ENCODE measurements around the gene CABP1. TPM values are rescaled to one million over a fixed set of nuclear protein-coding genes. Genes with fewer than 3 reads are reported as not detected.

The CABP1 gene
- total RNA-seq, 2 donors from 2014 or later = 0.71 to 2.0 TPM

- no peaks in the 10 kb centered on the region for H3K4me1 ChIP-seq
- TF ChIP-seq, protein P1, sequence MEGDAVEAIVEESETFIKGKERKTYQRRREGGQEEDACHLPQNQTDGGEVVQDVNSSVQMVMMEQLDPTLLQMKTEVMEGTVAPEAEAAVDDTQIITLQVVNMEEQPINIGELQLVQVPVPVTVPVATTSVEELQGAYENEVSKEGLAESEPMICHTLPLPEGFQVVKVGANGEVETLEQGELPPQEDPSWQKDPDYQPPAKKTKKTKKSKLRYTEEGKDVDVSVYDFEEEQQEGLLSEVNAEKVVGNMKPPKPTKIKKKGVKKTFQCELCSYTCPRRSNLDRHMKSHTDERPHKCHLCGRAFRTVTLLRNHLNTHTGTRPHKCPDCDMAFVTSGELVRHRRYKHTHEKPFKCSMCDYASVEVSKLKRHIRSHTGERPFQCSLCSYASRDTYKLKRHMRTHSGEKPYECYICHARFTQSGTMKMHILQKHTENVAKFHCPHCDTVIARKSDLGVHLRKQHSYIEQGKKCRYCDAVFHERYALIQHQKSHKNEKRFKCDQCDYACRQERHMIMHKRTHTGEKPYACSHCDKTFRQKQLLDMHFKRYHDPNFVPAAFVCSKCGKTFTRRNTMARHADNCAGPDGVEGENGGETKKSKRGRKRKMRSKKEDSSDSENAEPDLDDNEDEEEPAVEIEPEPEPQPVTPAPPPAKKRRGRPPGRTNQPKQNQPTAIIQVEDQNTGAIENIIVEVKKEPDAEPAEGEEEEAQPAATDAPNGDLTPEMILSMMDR (IDR thresholded peaks at IDR 0.05) = no peak
These were observed 37.5 kb downstream of the CABP1 start for GRCh38 chr12:120677765-120678473.

DNA sequence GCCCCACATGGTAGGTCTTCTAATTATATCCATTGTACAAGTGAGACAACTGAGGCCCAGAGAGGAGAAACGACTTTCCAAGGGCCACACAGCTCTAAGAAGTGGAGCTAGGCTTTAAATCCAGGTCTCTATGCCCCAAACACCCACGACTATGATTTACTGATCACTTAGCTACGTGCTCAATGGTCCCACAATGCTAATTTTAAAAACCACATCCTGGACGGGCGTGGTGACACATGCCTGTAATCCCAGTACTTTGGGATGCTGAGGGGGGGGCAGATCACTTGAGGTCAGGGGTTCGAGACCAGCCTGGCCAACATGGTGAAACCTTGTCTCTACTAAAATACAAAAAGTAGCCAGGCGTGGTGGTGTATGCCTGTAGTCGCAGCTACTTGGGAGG lies 38.1 kb downstream of the CABP1 start:
- Histone ChIP-seq H3K4me3 (no peak overlapping the region), H3K36me3 (no peaks in the 10 kb centered on the region), H3K9me3 (no peaks in the 10 kb centered on the region), H3K27ac (no peak overlapping the region), H3K27me3 (no peaks in the 10 kb centered on the region), H3K4me1 (no peaks in the 10 kb centered on the region)
- TF ChIP-seq, protein P1 (IDR thresholded peaks at IDR 0.05) = no peak
- no peak for DNase-seq (ENCODE audit: low spot score)

More at GRCh38 chr12:120677765-120678473, 37.5 kb downstream of the CABP1 start:
- Histone ChIP-seq H3K9me3 (no peaks in the 10 kb centered on the region), H3K27ac (peak overlapping the region; percentile 32 to 55), H3K36me3 (no peaks in the 10 kb centered on the region), H3K4me3 (no peak overlapping the region), H3K27me3 (no peaks in the 10 kb centered on the region)
- DNase-seq (ENCODE audit: low spot score) = no peak

- Histone ChIP-seq H3K27ac (no peak overlapping the region), H3K27me3 (no peaks in the 10 kb centered on the region), H3K4me1 (no peaks in the 10 kb centered on the region), H3K36me3 (no peaks in the 10 kb centered on the region), H3K4me3 (no peak overlapping the region), H3K9me3 (no peaks in the 10 kb centered on the region)
- TF ChIP-seq, protein P1 (IDR thresholded peaks at IDR 0.05) = no peak
- DNase-seq (ENCODE audit: low spot score) = no peak
These were observed 39.8 kb downstream of the CABP1 start for GRCh38 chr12:120680165-120680738.

GRCh38 chr12:120684523-120684932 lies 44.1 kb downstream of the CABP1 start:
- no peak overlapping the region for H3K4me3 ChIP-seq
- no peaks in the 10 kb centered on the region for H3K36me3 ChIP-seq
- DNase-seq (ENCODE audit: low spot score) = no peak
- TF ChIP-seq, protein P1 (IDR thresholded peaks at IDR 0.05) = no peak
- H3K9me3 ChIP-seq = no peaks in the 10 kb centered on the region
- no peak overlapping the region for H3K27ac ChIP-seq
- no peaks in the 10 kb centered on the region for H3K27me3 ChIP-seq
- H3K4me1 ChIP-seq = peaks cover 0 to 17% of the 10 kb centered on the region in 2 donors

DNA sequence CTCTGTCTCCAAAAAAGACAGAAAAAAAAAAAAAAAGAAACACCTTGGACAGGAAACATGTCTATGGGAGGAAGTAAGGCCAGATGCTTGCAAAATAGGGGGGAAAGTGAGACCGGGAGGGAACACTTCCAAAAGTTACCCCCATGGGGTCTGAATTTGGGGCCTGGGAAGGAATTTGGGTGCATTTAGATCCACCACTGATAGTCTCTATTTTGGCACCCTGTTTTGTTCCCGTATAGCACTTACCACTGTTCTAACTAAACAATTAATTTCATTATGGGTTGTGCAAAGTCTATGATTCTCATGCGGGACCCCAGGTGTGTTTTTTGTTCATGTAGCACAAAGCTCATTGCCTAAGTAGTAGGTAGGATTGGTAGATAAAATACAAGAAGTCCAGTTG lies 45.1 kb downstream of the CABP1 start:
- no peak for DNase-seq (ENCODE audit: low spot score)
- Histone ChIP-seq H3K36me3 (no peaks in the 10 kb centered on the region), H3K9me3 (no peaks in the 10 kb centered on the region), H3K27ac (peak overlapping the region; percentile 89 to 90), H3K27me3 (no peaks in the 10 kb centered on the region), H3K4me1 (peaks cover 0 to 27% of the 10 kb centered on the region in 2 donors), H3K4me3 (peak overlapping the region in 1 of 2 donors; percentile 90)
- TF ChIP-seq, protein P1 (IDR thresholded peaks at IDR 0.05) = no peak
